ENCODE data around the gene TFAP2D. TPM values are rescaled to one million over a fixed set of nuclear protein-coding genes. Genes with fewer than 3 reads are reported as not detected.

TFAP2D gene
- total and polyA plus RNA-seq, 2 of the 4 experiments (the other 2 are of a cell fraction), result not detected

DNA sequence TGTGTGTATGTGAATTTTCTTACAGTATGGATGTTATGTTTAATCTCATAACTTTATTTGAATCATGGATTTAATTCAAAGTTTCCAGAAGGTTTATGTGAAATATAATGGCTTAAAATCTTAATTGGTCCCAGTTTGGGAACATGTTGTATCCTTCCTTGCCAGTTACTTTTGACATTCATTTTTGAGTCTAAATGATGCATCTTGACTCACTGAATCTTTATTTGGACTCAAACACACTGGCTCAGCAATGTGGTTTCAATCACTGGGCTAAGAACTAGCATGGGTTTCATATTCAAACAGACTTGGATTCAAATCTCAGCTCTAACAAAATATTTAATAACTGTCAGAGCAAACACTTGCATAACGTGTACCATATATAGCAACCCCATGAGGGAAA, 79.4 kb downstream of the TFAP2D start:
- in situ Hi-C loops (cut with MboI; ENCODE audit: low sequenced_read_pairs), result no loop called here
- BruUV-seq (replicated peaks), result no TSS peak
- CTCF ChIA-PET, result no interaction called here
- H4K91ac ChIP-seq (ENCODE audit: insufficient read depth, low read depth, low read length), result no peak overlapping the region
- intact Hi-C loops (cut with micrococcal nuclease), result loop anchor here (1.0 kb wide), 1 partner anchor 664 kb away; no protein-coding TSS in a partner anchor
- no peak overlapping the region for H3K14ac ChIP-seq (replicated peaks; ENCODE audit: low read depth, low read length)
- no peak overlapping the region for H3K9ac ChIP-seq (ENCODE audit: low read depth, low read length)
- TF ChIP-seq, protein P1, sequence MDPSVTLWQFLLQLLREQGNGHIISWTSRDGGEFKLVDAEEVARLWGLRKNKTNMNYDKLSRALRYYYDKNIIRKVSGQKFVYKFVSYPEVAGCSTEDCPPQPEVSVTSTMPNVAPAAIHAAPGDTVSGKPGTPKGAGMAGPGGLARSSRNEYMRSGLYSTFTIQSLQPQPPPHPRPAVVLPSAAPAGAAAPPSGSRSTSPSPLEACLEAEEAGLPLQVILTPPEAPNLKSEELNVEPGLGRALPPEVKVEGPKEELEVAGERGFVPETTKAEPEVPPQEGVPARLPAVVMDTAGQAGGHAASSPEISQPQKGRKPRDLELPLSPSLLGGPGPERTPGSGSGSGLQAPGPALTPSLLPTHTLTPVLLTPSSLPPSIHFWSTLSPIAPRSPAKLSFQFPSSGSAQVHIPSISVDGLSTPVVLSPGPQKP (IDR thresholded peaks at IDR 0.05; ENCODE audit: borderline replicate concordance, low read depth, low read length), result no peak
- TF ChIP-seq RAD21 (IDR thresholded peaks at IDR 0.05; ENCODE audit: low read length), result no peak
- ATAC-seq (ENCODE audit: low read depth) (no peak), DNase-seq (no peak)
- H3K56ac ChIP-seq (ENCODE audit: extremely low read depth, insufficient read depth, low read length), result no peak overlapping the region
- H3K4ac ChIP-seq (ENCODE audit: low read depth, low read length), result no peak overlapping the region
- H2AFZ ChIP-seq (replicated peaks; ENCODE audit: low read length, poor library complexity), result no peak overlapping the region
- dilution Hi-C loops (cut with HindIII; ENCODE audit: low sequenced_read_pairs, unreplicated experiment), result no loop called here
- no peaks in the 10 kb centered on the region for H4K20me1 ChIP-seq (ENCODE audit: insufficient read depth, low read length)
- H4K8ac ChIP-seq (ENCODE audit: low read depth in 2 of 2, low read length in 2 of 2), result no peak overlapping the region
- H3K4me2 ChIP-seq (ENCODE audit: low read depth, low read length), result no peak overlapping the region
- no peak overlapping the region for H2BK15ac ChIP-seq (ENCODE audit: low read depth, low read length)
- H3K23ac ChIP-seq (ENCODE audit: low read depth, low read length), result no peak overlapping the region
- no peak overlapping the region for H2AK5ac ChIP-seq (ENCODE audit: low read depth, low read length)
- no CpG with 5 or more reads among the region's 1 CpG for whole genome bisulfite sequencing, 2 experiments (ENCODE audit: extremely low coverage in 2 of 2, insufficient read length in 1 of 2)
- POLR2A ChIA-PET (ENCODE audit: unreplicated experiment), result no interaction called here
- H2BK20ac ChIP-seq (ENCODE audit: low read depth, low read length), result no peak overlapping the region
- H3K27me3 ChIP-seq (ENCODE audit: control insufficient read depth, insufficient read depth, low read length), result no peaks in the 10 kb centered on the region
- no peaks in the 10 kb centered on the region for H3K9me3 ChIP-seq (ENCODE audit: control insufficient read depth, insufficient read depth, low read length)
- H3K9me1 ChIP-seq (ENCODE audit: insufficient read depth, low read length), result no peaks in the 10 kb centered on the region
- no peak overlapping the region for H4K5ac ChIP-seq (ENCODE audit: low read depth, low read length)
- no peaks in the 10 kb centered on the region for H3K4me1 ChIP-seq (ENCODE audit: control insufficient read depth, insufficient read depth, low read length)
- no peak overlapping the region for H3K4me3 ChIP-seq (ENCODE audit: insufficient read depth, low read depth, low read length)
- H2AK9ac ChIP-seq (replicated peaks; ENCODE audit: low read depth, low read length, poor library complexity), result no peak overlapping the region
- H3K36me3 ChIP-seq (ENCODE audit: control insufficient read depth, insufficient read depth, low read length), result no peaks in the 10 kb centered on the region
- H3K18ac ChIP-seq (ENCODE audit: low read depth, low read length), result no peak overlapping the region
- no peak overlapping the region for H2BK5ac ChIP-seq (ENCODE audit: low read depth, low read length, poor library complexity, severe bottlenecking)
- H2BK120ac ChIP-seq (ENCODE audit: low read depth, low read length), result no peak overlapping the region
- no peak overlapping the region for H3K27ac ChIP-seq (ENCODE audit: insufficient read depth, low read length)
- no peaks in the 10 kb centered on the region for H3K79me1 ChIP-seq (ENCODE audit: low read depth in 1 of 2, low read length in 2 of 2)
